HepG2 (cell line): Measurements from ENCODE around the gene MATN1. TPM values are rescaled to one million over a fixed set of nuclear protein-coding genes. Genes with fewer than 3 reads are reported as not detected.
A peak's percentile ranks its signal among the peaks of the same experiment; 100 is the strongest.

Experiments
- ATAC-seq: fragments of 200-7000 bp; cut with Tn5 transposase; 3 replicates; pipeline ENCODE4 v1.9.1; 2020; ENCODE audit warnings: mild to moderate bottlenecking, moderate library complexity
- BruUV-seq: library from RNA; stranded (reverse); fragments of 400-500 nt; replicated peaks from 2 replicates; lab custom pipeline; 2021; lab: Mats Ljungman, UMichigan
- CTCF ChIA-PET: fragments of 300-600 bp; formaldehyde crosslinking; extraction: SDS; loops from one replicate; lab custom pipeline; 2021; ENCODE audit warnings: low total read pairs, inconsistent platforms, low intra/inter-chr PET ratio; lab: Yijun Ruan, JAX
- POLR2A ChIA-PET: fragments of 350-600 bp; sonication (Branson Sonifier 250); formaldehyde crosslinking; loops from one replicate; lab custom pipeline; 2020; ENCODE audit warnings: antibody characterized with exemption, inconsistent platforms; lab: Yijun Ruan, JAX
- DNase-seq: peaks from one replicate; pipeline ENCODE4 v3.0.0-alpha.2; 2015; ENCODE audit warnings: low spot score
- FAIRE-seq: peaks from 3 replicates; lab custom pipeline; 2011; peaks lifted over from hg19 to GRCh38; lab: Jason Lieb, UNC
- H2AFZ ChIP-seq: one replicate; pipeline ENCODE4 v1.6.1; 2011; ENCODE audit warnings: low read length, inconsistent platforms
- H3K27ac ChIP-seq: fragments of 300-600 bp; 3 replicates; pipeline ENCODE4 v1.8.0; 2011; ENCODE audit warnings: mixed run types, mild to moderate bottlenecking, mixed read lengths, low read length, inconsistent platforms; ENCODE audit not compliant: insufficient read depth; ENCODE audit errors: extremely low read length
- H3K27me3 ChIP-seq, 2 experiments: fragments of 200-600 bp in 1 of 2; 2 replicates in 1 of 2; 3 replicates in 1 of 2; pipeline versions ENCODE4 v1.6.0 to v1.8.0; 2011; ENCODE audit warnings: low read length in 2 of 2, mild to moderate bottlenecking in 2 of 2, moderate library complexity in 2 of 2, inconsistent platforms in 1 of 2; ENCODE audit not compliant: insufficient read depth in 2 of 2, control insufficient read depth in 1 of 2
- H3K36me3 ChIP-seq, 2 experiments: fragments of 200-600 bp in 1 of 2; replicated peaks in 1 of 2; 2 replicates in 1 of 2; 3 replicates in 1 of 2; pipeline versions ENCODE4 v1.5.1 to v1.8.0; 2011; ENCODE audit warnings: low read length in 2 of 2, inconsistent platforms in 1 of 2; ENCODE audit not compliant: insufficient read depth in 2 of 2, control insufficient read depth in 1 of 2
- H3K4me1 ChIP-seq: 2 replicates; pipeline ENCODE4 v1.5.1; 2012; ENCODE audit warnings: low read length, inconsistent platforms; ENCODE audit not compliant: insufficient read depth
- H3K4me2 ChIP-seq: 2 replicates; pipeline ENCODE4 v1.6.0; 2011; ENCODE audit warnings: low read depth, low read length, inconsistent platforms
- H3K4me3 ChIP-seq, 3 experiments: fragments of 200-600 bp in 1 of 3; sonication (generic), shearing (Covaris generic) in 1 of 3; replicated peaks in 1 of 3; 2 replicates each; pipeline ENCODE4 v1.5.1; 2011 to 2016; ENCODE audit warnings: low read length in 3 of 3, inconsistent platforms in 2 of 3, low read depth in 2 of 3, mild to moderate bottlenecking in 2 of 3, control low read depth in 1 of 3, mixed read lengths in 1 of 3; ENCODE audit not compliant: insufficient read depth in 1 of 3
- H3K79me2 ChIP-seq: one replicate; pipeline ENCODE4 v1.6.1; 2011; ENCODE audit warnings: low read length, inconsistent platforms; ENCODE audit not compliant: insufficient read depth
- H3K9ac ChIP-seq: 2 replicates; pipeline ENCODE4 v1.6.0; 2011; ENCODE audit warnings: mild to moderate bottlenecking, low read depth, low read length, inconsistent platforms; ENCODE audit not compliant: insufficient read depth
- H3K9me3 ChIP-seq: 2 replicates; pipeline ENCODE4 v1.5.1; 2012; ENCODE audit warnings: mild to moderate bottlenecking, low read length
- H4K20me1 ChIP-seq: 2 replicates; pipeline ENCODE4 v1.6.0; 2011; ENCODE audit warnings: inconsistent platforms, mild to moderate bottlenecking, low read length, moderate library complexity; ENCODE audit not compliant: insufficient read depth
- HMGA1 ChIP-seq: sonication (generic); formaldehyde crosslinking; conservative IDR thresholded peaks from 2 replicates; pipeline ENCODE4 v1.4.0; 2020; ENCODE audit warnings: missing genetic modification reagents
- JUND ChIP-seq: sonication (generic); formaldehyde crosslinking; IDR thresholded peaks from 2 replicates; pipeline ENCODE4 v1.8.0; 2022; ENCODE audit warnings: mild to moderate bottlenecking, missing genetic modification reagents
- KDM3A ChIP-seq: IDR thresholded peaks from 2 replicates; pipeline ENCODE4 v1.6.1; 2018; ENCODE audit warnings: low read depth, missing compliant biosample characterization
- NFKBIZ ChIP-seq: IDR thresholded peaks from 2 replicates; pipeline ENCODE4 v1.6.1; 2018; ENCODE audit warnings: missing genetic modification reagents, missing compliant biosample characterization
- ZNF382 ChIP-seq: sonication (generic); formaldehyde crosslinking; IDR thresholded peaks from 2 replicates; pipeline ENCODE4 v1.5.0; 2020; ENCODE audit warnings: missing genetic modification reagents, mild to moderate bottlenecking, borderline replicate concordance
- ZNF546 ChIP-seq: sonication (generic); formaldehyde crosslinking; conservative IDR thresholded peaks from 2 replicates; pipeline ENCODE4 v1.8.1; 2023; ENCODE audit warnings: mild to moderate bottlenecking, missing genetic modification reagents
- WGBS: methylation state at CpG from one replicate; pipeline ENCODE4 v1.1.6; 2017; ENCODE audit warnings: low lambda C conversion rate; 5-methylcytosine and 5-hydroxymethylcytosine counted together
- in situ Hi-C: cut with HindIII; loops from 2 replicates; pipeline ENCODE4 v1.10.0; 2017; ENCODE audit warnings: low pct_unique_long_range_greater_than_20kb; ENCODE audit not compliant: extremely low pct_ligation_motif_present
- intact Hi-C: fragments of 100-400 bp; cut with micrococcal nuclease; formaldehyde crosslinking; loops from one replicate; pipeline ENCODE4 v1.10.0; 2022; ENCODE audit not compliant: unreplicated experiment
- polyA plus RNA-seq, 8 experiments: library from polyadenylated mRNA; depleted of rRNA in 3 of 8; stranded (reverse) in 7 of 8; unstranded in 1 of 8; fragments of >200 nt; fragmentation: Illumina TruSeq in 4 of 8; extraction: Trizol in 4 of 8; gene quantifications; 2 replicates each; pipeline versions ENCODE4 v1.2.1 to v1.2.3, GENCODE V29; 2011 to 2016; ENCODE audit warnings: low read depth in 4 of 8, missing spikeins in 1 of 8, mixed read lengths in 1 of 8; ENCODE audit not compliant: insufficient read depth in 1 of 8
- total RNA-seq, 5 experiments: library from RNA; depleted of rRNA; stranded (reverse); fragments of >200 nt; fragmentation: Illumina TruSeq; extraction: Trizol; gene quantifications; 2 replicates each; pipeline ENCODE4 v1.2.3, GENCODE V29; 2016; ENCODE audit warnings: low read depth in 1 of 5
- TF ChIP-seq, protein P1 (sequence below): sonication (generic); formaldehyde crosslinking; IDR thresholded peaks from 2 replicates; pipeline ENCODE4 v1.4.0; 2020; ENCODE audit warnings: low read depth, missing genetic modification reagents

Gene MATN1
- total and polyA plus RNA-seq, 2 of the 13 experiments (the other 11 are each of a cell fraction or from before 2014, with no cell fraction given), result 0.04 to 0.05 TPM

- ATAC-seq, result no peak
- peaks cover 6% of the 10 kb centered on the region; the same call in 1 of the 2 replicates for H3K4me1 ChIP-seq
- H3K36me3 ChIP-seq, result no peaks in the 10 kb centered on the region
- peak overlapping the region; percentile 65; the same call in 1 of the 2 replicates for H3K4me2 ChIP-seq
- no peak overlapping the region for H3K27ac ChIP-seq
- no peaks in the 10 kb centered on the region for H4K20me1 ChIP-seq
- intact Hi-C loops (no loop called here), in situ Hi-C loops (loop anchor here (25.0 kb wide), 1 partner anchor 1349 kb away; no protein-coding TSS in a partner anchor)
- no peaks in the 10 kb centered on the region for H3K79me2 ChIP-seq
- no peak for FAIRE-seq
- ChIA-PET CTCF (no interaction called here), POLR2A (no interaction called here)
- H3K27me3 ChIP-seq, result peaks cover 1 to 2% of the 10 kb centered on the region in 2 experiments; a peak in 2 of 5 replicates
- WGBS, result 71% methylated on average over 10 of the region's 10 CpGs
- no peak for DNase-seq
- H3K9ac ChIP-seq, result no peak overlapping the region
- no TSS peak for BruUV-seq
- no peak overlapping the region for H2AFZ ChIP-seq
- no peak for TF ChIP-seq HMGA1 (CRISPR knock-in tag)
- no peak for TF ChIP-seq JUND (CRISPR knock-in tag)
- no peak for TF ChIP-seq ZNF382
- TF ChIP-seq ZNF546 (CRISPR knock-in tag), result no peak
- TF ChIP-seq, protein P1, sequence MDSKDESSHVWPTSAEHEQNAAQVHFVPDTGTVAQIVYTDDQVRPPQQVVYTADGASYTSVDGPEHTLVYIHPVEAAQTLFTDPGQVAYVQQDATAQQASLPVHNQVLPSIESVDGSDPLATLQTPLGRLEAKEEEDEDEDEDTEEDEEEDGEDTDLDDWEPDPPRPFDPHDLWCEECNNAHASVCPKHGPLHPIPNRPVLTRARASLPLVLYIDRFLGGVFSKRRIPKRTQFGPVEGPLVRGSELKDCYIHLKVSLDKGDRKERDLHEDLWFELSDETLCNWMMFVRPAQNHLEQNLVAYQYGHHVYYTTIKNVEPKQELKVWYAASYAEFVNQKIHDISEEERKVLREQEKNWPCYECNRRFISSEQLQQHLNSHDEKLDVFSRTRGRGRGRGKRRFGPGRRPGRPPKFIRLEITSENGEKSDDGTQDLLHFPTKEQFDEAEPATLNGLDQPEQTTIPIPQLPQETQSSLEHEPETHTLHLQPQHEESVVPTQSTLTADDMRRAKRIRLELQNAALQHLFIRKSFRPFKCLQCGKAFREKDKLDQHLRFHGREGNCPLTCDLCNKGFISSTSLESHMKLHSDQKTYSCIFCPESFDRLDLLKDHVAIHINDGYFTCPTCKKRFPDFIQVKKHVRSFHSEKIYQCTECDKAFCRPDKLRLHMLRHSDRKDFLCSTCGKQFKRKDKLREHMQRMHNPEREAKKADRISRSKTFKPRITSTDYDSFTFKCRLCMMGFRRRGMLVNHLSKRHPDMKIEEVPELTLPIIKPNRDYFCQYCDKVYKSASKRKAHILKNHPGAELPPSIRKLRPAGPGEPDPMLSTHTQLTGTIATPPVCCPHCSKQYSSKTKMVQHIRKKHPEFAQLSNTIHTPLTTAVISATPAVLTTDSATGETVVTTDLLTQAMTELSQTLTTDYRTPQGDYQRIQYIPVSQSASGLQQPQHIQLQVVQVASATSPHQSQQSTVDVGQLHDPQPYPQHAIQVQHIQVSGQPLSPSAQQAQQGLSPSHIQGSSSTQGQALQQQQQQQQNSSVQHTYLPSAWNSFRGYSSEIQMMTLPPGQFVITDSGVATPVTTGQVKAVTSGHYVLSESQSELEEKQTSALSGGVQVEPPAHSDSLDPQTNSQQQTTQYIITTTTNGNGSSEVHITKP, result no peak
- TF ChIP-seq KDM3A, result no peak
- TF ChIP-seq NFKBIZ (CRISPR knock-in tag), result no peak
- H3K4me3 ChIP-seq, result no peak overlapping the region; a peak in 1 of 6 replicates
- H3K9me3 ChIP-seq, result no peaks in the 10 kb centered on the region
Measured at GRCh38 chr1:30686236-30686935, 37.0 kb downstream of the MATN1 start.
